ENCODE measurements around the gene GMDS. TPM values are rescaled to one million over a fixed set of nuclear protein-coding genes. Genes with fewer than 3 reads are reported as not detected.

The GMDS gene
- total RNA-seq, 1 experiment from 2014 or later: 27.6 TPM

DNA sequence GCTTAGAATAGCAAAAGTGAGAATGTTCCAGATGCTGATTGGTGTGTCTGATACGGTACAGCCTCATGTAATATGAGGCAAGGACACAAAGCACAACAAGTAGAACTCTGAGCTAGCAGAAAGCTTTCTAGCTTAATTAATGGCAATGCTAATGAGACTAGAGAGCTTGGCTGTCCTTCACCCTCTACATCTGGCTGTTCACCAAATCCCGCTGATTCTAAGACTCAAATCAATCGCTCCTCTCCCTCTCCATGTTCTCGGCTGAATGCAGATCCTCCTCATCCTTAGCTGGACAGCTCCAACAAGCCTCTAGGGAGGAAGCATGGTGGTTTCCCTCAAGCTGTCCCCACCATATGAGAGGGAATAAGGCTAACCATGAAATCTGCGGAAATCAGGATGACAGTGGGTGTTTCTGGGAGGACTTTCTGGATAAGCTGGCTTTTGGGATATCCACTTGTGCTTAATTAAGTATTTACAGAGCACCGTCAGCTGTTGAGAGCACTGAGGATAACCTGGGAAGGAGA lies 506.8 kb downstream of the GMDS start:
- TF ChIP-seq, protein P1, sequence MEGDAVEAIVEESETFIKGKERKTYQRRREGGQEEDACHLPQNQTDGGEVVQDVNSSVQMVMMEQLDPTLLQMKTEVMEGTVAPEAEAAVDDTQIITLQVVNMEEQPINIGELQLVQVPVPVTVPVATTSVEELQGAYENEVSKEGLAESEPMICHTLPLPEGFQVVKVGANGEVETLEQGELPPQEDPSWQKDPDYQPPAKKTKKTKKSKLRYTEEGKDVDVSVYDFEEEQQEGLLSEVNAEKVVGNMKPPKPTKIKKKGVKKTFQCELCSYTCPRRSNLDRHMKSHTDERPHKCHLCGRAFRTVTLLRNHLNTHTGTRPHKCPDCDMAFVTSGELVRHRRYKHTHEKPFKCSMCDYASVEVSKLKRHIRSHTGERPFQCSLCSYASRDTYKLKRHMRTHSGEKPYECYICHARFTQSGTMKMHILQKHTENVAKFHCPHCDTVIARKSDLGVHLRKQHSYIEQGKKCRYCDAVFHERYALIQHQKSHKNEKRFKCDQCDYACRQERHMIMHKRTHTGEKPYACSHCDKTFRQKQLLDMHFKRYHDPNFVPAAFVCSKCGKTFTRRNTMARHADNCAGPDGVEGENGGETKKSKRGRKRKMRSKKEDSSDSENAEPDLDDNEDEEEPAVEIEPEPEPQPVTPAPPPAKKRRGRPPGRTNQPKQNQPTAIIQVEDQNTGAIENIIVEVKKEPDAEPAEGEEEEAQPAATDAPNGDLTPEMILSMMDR (conservative IDR thresholded peaks at IDR 0.05): no peak
- no peaks in the 10 kb centered on the region for H3K79me1 ChIP-seq (ENCODE audit: insufficient read depth, low read depth, low read length, poor library complexity, severe bottlenecking)
- no peaks in the 10 kb centered on the region for H3K27me3 Mint-ChIP-seq (ENCODE audit: low read depth)
- no peak overlapping the region for H4K8ac ChIP-seq (replicated peaks; ENCODE audit: insufficient read length, low read depth, low read length)
- H3K56ac ChIP-seq (ENCODE audit: insufficient read length, low read depth, low read length): no peak overlapping the region
- H3K4me3 Mint-ChIP-seq: no peak overlapping the region
- no peaks in the 10 kb centered on the region; the same call in 1 of the 2 replicates for H3K4me1 ChIP-seq (ENCODE audit: insufficient read depth, low read length)
- no peak overlapping the region for H2BK5ac ChIP-seq (ENCODE audit: insufficient read length, low read length)
- H2BK12ac ChIP-seq (ENCODE audit: insufficient read length, low read depth, low read length): no peak overlapping the region
- H3K27me3 ChIP-seq (ENCODE audit: insufficient read depth, low read length): no peaks in the 10 kb centered on the region
- DNase-seq: no peak
- H4K5ac ChIP-seq (ENCODE audit: insufficient read length, low read depth, low read length): no peak overlapping the region
- H3K27ac Mint-ChIP-seq: peak overlapping the region in 1 of 3 experiments; percentile 52; a peak in 1 of 7 replicates
- no peaks in the 10 kb centered on the region for H3K9me3 ChIP-seq (ENCODE audit: control insufficient read depth, low read depth, low read length)
- no peak overlapping the region for H4K91ac ChIP-seq (ENCODE audit: insufficient read length, low read depth, low read length)
- H3K79me2 ChIP-seq (ENCODE audit: insufficient read depth, low read length): no peaks in the 10 kb centered on the region
- H3K18ac ChIP-seq (ENCODE audit: insufficient read length, low read depth, low read length): no peak overlapping the region
- no peak overlapping the region for H3K9ac ChIP-seq (ENCODE audit: extremely low read depth, insufficient read length, low read length)
- WGBS (ENCODE audit: extremely low coverage, insufficient read length, low lambda C conversion rate): no CpG with 5 or more reads among the region's 6 CpGs
- H3K9me3 Mint-ChIP-seq: no peaks in the 10 kb centered on the region
- no peaks in the 10 kb centered on the region for H3K36me3 Mint-ChIP-seq (ENCODE audit: insufficient read depth in 1 of 3, low read depth in 3 of 3)
- H2BK20ac ChIP-seq (ENCODE audit: low read depth, low read length, poor library complexity, severe bottlenecking): no peak overlapping the region
- no peaks in the 10 kb centered on the region for H3K23me2 ChIP-seq (ENCODE audit: insufficient read length, low read depth, low read length, poor library complexity, severe bottlenecking)
- H3K23ac ChIP-seq (ENCODE audit: insufficient read length, low read depth, low read length): no peak overlapping the region
- no peak overlapping the region for H2AFZ ChIP-seq (ENCODE audit: low read length)
- H3K27ac ChIP-seq (ENCODE audit: insufficient read length, low read depth, low read length): no peak overlapping the region
- H3K14ac ChIP-seq (ENCODE audit: insufficient read depth, low read length): no peak overlapping the region
- H3K4ac ChIP-seq (ENCODE audit: low read depth, low read length): no peak overlapping the region
- H2AK5ac ChIP-seq (ENCODE audit: insufficient read length, low read length): no peak overlapping the region
- H3T11ph ChIP-seq (ENCODE audit: low read length): no peak overlapping the region
- H4K20me1 ChIP-seq (ENCODE audit: control insufficient read depth, insufficient read depth, insufficient read length): no peaks in the 10 kb centered on the region
- H3K4me2 ChIP-seq (ENCODE audit: insufficient read depth, insufficient read length, low read length): no peak overlapping the region
- H2BK120ac ChIP-seq (ENCODE audit: low read depth, low read length, poor library complexity, severe bottlenecking): no peak overlapping the region
- no peaks in the 10 kb centered on the region; a peak in 1 of 4 replicates for H3K4me1 Mint-ChIP-seq
- H2BK15ac ChIP-seq (ENCODE audit: low read depth, low read length): no peak overlapping the region
